Lung (tissue), 12 donors: ENCODE results near the gene PEX14. TPM values are rescaled to one million over a fixed set of nuclear protein-coding genes. Genes with fewer than 3 reads are reported as not detected.

Source experiments
- ATAC-seq: fragments of 200-7000 bp; cut with Tn5 transposase; one replicate; pipeline ENCODE4 v1.9.1; 2020; ENCODE audit warnings: moderate number of reproducible peaks; ENCODE audit not compliant: insufficient read depth, low FRiP score
- DNase-seq, 3 donors: peaks; one replicate each; pipeline ENCODE4 v3.0.0-alpha.2; 2013 to 2017
- H3K27ac ChIP-seq, 2 donors: one replicate each; pipeline ENCODE4 v1.5.1; 2013; ENCODE audit warnings: mild to moderate bottlenecking in 2 of 2, moderate library complexity in 2 of 2, control low read depth in 1 of 2, inconsistent platforms in 1 of 2, low read depth in 1 of 2, low read length in 1 of 2
- H3K27me3 ChIP-seq, 3 donors: one replicate each; pipeline ENCODE4 v1.5.1; 2013; ENCODE audit warnings: low read length in 2 of 3; ENCODE audit not compliant: control insufficient read depth in 3 of 3, insufficient read depth in 3 of 3
- H3K36me3 ChIP-seq, 4 donors: one replicate each; pipeline ENCODE4 v1.5.1; 2013; ENCODE audit warnings: low read length in 4 of 4, mild to moderate bottlenecking in 1 of 4, moderate library complexity in 1 of 4; ENCODE audit not compliant: control insufficient read depth in 4 of 4, insufficient read depth in 4 of 4
- H3K4me1 ChIP-seq, 5 donors: one replicate each; pipeline ENCODE4 v1.5.1; 2013; ENCODE audit warnings: low read length in 5 of 5, mild to moderate bottlenecking in 2 of 5, moderate library complexity in 1 of 5; ENCODE audit not compliant: control insufficient read depth in 5 of 5, insufficient read depth in 5 of 5
- H3K4me3 ChIP-seq: one replicate; pipeline ENCODE4 v1.5.1; 2013; ENCODE audit warnings: mild to moderate bottlenecking, control low read depth, moderate library complexity
- H3K9ac ChIP-seq, 2 donors: one replicate each; pipeline ENCODE4 v1.5.1; 2013; ENCODE audit warnings: low read length in 2 of 2, control low read depth in 1 of 2; ENCODE audit not compliant: insufficient read depth in 1 of 2
- H3K9me3 ChIP-seq, 4 donors: one replicate each; pipeline ENCODE4 v1.5.1; 2013; ENCODE audit warnings: low read length in 3 of 4, mild to moderate bottlenecking in 1 of 4, moderate library complexity in 1 of 4; ENCODE audit not compliant: control insufficient read depth in 4 of 4, insufficient read depth in 3 of 4
- WGBS, 2 donors: extraction: QIAGEN DNeasy Blood & Tissue Kit; methylation state at CpG; one replicate each; pipeline ENCODE4 v1.1.7; 2013; 5-methylcytosine and 5-hydroxymethylcytosine counted together
- polyA plus RNA-seq, 2 donors: library from polyadenylated mRNA; stranded (reverse); fragments of 200-250 nt; gene quantifications; one replicate each; pipeline ENCODE4 v1.2.1, GENCODE V29; 2013
- total RNA-seq, 2 donors: library from RNA; depleted of rRNA in 1 of 2; stranded (reverse); fragments of >200 nt in 1 of 2; gene quantifications; one replicate each; pipeline ENCODE4 v1.2.1, GENCODE V29; 2014 to 2021
- TF ChIP-seq, protein P1 (sequence below): IDR thresholded peaks from 2 replicates; pipeline ENCODE4 v1.5.1; 2012; ENCODE audit warnings: mild to moderate bottlenecking; ENCODE audit errors: control extremely low read depth, extremely low read depth
- donor health status: control.
- donor health status: control.
- donor health status: Bipolar disorder and iron deficiency.
- donor health status: healthy.
- donor health status: DM: yes; HTN: yes; CAD: no.

Gene PEX14
- total and polyA plus RNA-seq, 4 donors, result 18.1 to 29.2 (median 20.8) TPM

DNA sequence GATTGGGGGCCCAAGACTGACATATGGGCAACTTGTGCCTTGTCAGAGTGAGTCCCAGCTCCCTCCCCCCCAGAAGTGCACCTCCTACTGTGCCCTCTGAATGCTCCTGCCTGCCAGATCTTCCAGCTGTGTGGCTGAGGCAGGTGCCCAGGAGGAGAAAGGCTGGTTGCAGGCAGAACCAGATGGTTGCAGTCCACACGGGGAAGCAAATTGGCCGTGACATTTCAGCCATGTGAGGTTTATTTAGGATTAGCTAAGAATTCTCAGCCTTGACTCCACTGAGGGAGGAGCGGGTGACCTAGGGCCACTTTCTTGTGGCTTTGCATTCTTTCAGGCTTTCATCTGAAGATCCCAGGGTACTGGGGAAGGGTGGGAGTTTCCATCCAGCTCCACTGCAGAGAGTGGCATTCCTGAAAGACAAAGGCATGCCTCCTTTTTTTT, 33.8 kb downstream of the PEX14 start:
- TF ChIP-seq, protein P1, sequence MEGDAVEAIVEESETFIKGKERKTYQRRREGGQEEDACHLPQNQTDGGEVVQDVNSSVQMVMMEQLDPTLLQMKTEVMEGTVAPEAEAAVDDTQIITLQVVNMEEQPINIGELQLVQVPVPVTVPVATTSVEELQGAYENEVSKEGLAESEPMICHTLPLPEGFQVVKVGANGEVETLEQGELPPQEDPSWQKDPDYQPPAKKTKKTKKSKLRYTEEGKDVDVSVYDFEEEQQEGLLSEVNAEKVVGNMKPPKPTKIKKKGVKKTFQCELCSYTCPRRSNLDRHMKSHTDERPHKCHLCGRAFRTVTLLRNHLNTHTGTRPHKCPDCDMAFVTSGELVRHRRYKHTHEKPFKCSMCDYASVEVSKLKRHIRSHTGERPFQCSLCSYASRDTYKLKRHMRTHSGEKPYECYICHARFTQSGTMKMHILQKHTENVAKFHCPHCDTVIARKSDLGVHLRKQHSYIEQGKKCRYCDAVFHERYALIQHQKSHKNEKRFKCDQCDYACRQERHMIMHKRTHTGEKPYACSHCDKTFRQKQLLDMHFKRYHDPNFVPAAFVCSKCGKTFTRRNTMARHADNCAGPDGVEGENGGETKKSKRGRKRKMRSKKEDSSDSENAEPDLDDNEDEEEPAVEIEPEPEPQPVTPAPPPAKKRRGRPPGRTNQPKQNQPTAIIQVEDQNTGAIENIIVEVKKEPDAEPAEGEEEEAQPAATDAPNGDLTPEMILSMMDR, result no peak
- Histone ChIP-seq H3K27me3 (no peaks in the 10 kb centered on the region), H3K4me3 (no peak overlapping the region), H3K36me3 (no peaks in the 10 kb centered on the region), H3K27ac (no peak overlapping the region), H3K4me1 (peaks cover 0 to 20% (median 8%) of the 10 kb centered on the region in 5 donors), H3K9me3 (no peaks in the 10 kb centered on the region), H3K9ac (no peak overlapping the region)
- DNase-seq (no peak), ATAC-seq (no peak)
- 68 to 82% methylated on average over 3 of the region's 3 CpGs for WGBS, 2 donors

DNA sequence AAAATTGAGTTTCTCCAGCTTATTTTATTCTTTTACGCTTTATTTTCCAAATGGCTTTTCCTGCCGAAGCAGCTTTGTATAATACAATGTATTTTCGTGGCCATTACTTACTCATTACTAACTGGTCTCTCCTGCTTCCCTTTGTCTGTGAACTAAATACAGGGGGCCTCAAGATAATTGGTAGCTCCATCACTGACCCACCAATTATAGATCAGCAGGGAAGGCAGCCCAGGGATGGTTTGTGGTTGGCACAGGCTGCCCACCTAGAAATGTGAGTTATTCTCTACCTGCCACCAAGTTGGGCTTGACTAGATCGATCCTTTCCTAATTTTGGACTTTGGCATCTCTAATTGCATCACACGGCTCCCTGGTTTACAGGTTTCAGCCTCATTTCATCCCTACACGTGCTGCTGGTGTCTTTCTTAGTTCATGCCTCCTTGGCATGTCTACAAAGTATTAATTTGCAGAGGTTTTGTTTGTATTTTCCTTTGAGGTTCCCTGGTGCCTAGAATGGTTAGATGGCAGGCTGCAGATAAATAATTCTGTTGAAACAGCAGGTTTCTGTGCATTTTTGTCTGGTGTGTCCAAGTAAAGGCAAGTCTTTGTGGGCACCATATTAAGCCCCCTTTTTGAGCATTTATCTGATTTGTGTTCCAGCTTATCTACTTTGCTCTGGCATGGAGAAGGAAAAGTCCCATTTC, 35.2 kb downstream of the PEX14 start:
- peaks cover 3 to 20% (median 10%) of the 10 kb centered on the region in 5 donors for H3K4me1 ChIP-seq
- WGBS, 2 donors, result 71 to 76% methylated on average over 6 of the region's 6 CpGs
- H3K27me3 ChIP-seq, result no peaks in the 10 kb centered on the region
- H3K27ac ChIP-seq, result peak overlapping the region in 1 of 2 donors; percentile 80
- no peaks in the 10 kb centered on the region for H3K36me3 ChIP-seq
- TF ChIP-seq, protein P1, result no peak
- ATAC-seq (no peak), DNase-seq (no peak)
- H3K9ac ChIP-seq, result no peak overlapping the region
- no peak overlapping the region for H3K4me3 ChIP-seq
- no peaks in the 10 kb centered on the region for H3K9me3 ChIP-seq

DNA sequence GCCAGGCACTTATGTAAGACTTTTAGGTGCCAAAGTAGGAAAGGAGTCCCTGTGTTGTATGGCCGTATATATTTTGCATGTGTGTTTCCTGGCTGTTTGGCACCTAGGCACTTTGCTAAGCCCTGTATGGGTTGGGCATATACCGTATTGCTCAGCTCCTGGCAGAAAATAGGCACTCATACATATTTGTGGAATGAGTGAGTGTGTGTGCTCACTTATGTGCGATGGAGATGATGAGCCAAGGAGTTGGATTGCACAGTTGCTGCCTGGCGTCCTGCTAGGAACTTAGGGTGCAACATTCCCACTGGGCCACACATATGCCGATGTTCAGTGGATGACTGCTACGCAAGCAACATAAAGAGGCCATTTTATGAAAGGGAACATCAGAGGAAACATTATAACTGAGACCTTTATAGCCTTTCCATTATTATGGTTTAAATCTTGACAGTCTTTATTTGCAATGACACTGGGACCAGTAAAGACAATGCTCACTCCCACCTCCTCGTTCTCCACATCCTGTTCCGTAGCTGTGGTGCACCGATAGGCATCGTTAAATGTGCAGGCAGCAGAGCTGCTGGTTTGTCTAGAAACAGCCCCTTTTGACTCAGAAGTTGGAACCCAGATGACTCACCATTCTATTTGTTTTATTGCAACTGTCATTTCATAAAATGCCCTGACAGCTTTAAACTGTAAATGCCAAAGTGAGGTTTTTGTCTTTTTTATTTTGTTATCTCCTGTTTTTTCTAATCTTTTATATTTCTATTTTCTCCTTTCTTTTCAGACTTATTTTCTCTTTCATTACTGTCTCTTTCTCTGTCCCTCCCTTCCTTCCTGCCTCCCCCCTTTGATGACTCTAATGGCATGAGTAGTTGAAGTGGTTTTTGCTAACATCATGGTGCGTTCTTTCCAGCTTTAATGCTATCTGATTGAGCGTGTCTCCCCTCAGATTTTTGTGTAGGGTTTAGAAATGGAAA, 36.1 kb downstream of the PEX14 start:
- no peaks in the 10 kb centered on the region for H3K27me3 ChIP-seq
- H3K9ac ChIP-seq, result no peak overlapping the region
- TF ChIP-seq, protein P1, result no peak
- 23 to 25% methylated on average over 12 of the region's 12 CpGs for WGBS, 2 donors
- no peak overlapping the region for H3K4me3 ChIP-seq
- peaks cover 3 to 20% (median 13%) of the 10 kb centered on the region in 5 donors for H3K4me1 ChIP-seq
- H3K36me3 ChIP-seq, result no peaks in the 10 kb centered on the region
- peak overlapping the region in 1 of 2 donors; percentile 87 for H3K27ac ChIP-seq
- ATAC-seq (peak; percentile 63), DNase-seq (no peak)
- no peaks in the 10 kb centered on the region for H3K9me3 ChIP-seq
